Neural cell (in vitro differentiated cells): Measurements from ENCODE around the gene SBK1.

ENCODE experiments used
- EP300 ChIP-seq: fragments of 450-650 bp; conservative IDR thresholded peaks from 2 replicates; pipeline ENCODE4 v1.6.1; 2014; ENCODE audit warnings: antibody characterized with exemption, mild to moderate bottlenecking, moderate library complexity; ENCODE audit not compliant: poor library complexity, severe bottlenecking
- EZH2 ChIP-seq: fragments of 200-600, 300-800 bp; shearing (Covaris generic), sonication (generic); IDR thresholded peaks from 2 replicates; pipeline ENCODE4 v1.6.1; 2014; ENCODE audit warnings: antibody characterized with exemption, low read length, borderline replicate concordance, mild to moderate bottlenecking; ENCODE audit not compliant: insufficient read depth, poor library complexity, severe bottlenecking
- MXI1 ChIP-seq: fragments of 450-650 bp; conservative IDR thresholded peaks from 2 replicates; pipeline ENCODE4 v1.6.1; 2014; ENCODE audit warnings: antibody characterized with exemption, mild to moderate bottlenecking; ENCODE audit not compliant: poor library complexity, severe bottlenecking
- POLR2AphosphoS5 ChIP-seq: IDR thresholded peaks from 2 replicates; pipeline ENCODE4 v1.6.1; 2012
- RAD21 ChIP-seq: fragments of 450-650 bp; conservative IDR thresholded peaks from 2 replicates; pipeline ENCODE4 v1.6.1; 2014; ENCODE audit warnings: antibody characterized with exemption, mild to moderate bottlenecking, moderate library complexity
- SMC3 ChIP-seq: fragments of 450-650 bp; conservative IDR thresholded peaks from 2 replicates; pipeline ENCODE4 v1.6.1; 2014; ENCODE audit warnings: antibody characterized with exemption, mild to moderate bottlenecking, moderate library complexity; ENCODE audit not compliant: poor library complexity
- TAF1 ChIP-seq: IDR thresholded peaks from 2 replicates; pipeline ENCODE4 v1.6.1; 2012; ENCODE audit warnings: low read depth
- TF ChIP-seq, protein P1 (sequence below): fragments of 450-650 bp; IDR thresholded peaks from 2 replicates; pipeline ENCODE4 v1.5.1; 2014; ENCODE audit warnings: antibody characterized with exemption, mild to moderate bottlenecking, moderate library complexity; ENCODE audit not compliant: poor library complexity, severe bottlenecking
- TF ChIP-seq, protein P2 (sequence below): IDR thresholded peaks from 2 replicates; pipeline ENCODE4 v1.6.1; 2012; ENCODE audit warnings: borderline replicate concordance

- TF ChIP-seq, protein P1, sequence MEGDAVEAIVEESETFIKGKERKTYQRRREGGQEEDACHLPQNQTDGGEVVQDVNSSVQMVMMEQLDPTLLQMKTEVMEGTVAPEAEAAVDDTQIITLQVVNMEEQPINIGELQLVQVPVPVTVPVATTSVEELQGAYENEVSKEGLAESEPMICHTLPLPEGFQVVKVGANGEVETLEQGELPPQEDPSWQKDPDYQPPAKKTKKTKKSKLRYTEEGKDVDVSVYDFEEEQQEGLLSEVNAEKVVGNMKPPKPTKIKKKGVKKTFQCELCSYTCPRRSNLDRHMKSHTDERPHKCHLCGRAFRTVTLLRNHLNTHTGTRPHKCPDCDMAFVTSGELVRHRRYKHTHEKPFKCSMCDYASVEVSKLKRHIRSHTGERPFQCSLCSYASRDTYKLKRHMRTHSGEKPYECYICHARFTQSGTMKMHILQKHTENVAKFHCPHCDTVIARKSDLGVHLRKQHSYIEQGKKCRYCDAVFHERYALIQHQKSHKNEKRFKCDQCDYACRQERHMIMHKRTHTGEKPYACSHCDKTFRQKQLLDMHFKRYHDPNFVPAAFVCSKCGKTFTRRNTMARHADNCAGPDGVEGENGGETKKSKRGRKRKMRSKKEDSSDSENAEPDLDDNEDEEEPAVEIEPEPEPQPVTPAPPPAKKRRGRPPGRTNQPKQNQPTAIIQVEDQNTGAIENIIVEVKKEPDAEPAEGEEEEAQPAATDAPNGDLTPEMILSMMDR = no peak
- TF ChIP-seq POLR2AphosphoS5 (no peak), TAF1 (no peak), SMC3 (no peak), EZH2 (no peak), RAD21 (no peak), MXI1 (no peak), EP300 (no peak)
- TF ChIP-seq, protein P2, sequence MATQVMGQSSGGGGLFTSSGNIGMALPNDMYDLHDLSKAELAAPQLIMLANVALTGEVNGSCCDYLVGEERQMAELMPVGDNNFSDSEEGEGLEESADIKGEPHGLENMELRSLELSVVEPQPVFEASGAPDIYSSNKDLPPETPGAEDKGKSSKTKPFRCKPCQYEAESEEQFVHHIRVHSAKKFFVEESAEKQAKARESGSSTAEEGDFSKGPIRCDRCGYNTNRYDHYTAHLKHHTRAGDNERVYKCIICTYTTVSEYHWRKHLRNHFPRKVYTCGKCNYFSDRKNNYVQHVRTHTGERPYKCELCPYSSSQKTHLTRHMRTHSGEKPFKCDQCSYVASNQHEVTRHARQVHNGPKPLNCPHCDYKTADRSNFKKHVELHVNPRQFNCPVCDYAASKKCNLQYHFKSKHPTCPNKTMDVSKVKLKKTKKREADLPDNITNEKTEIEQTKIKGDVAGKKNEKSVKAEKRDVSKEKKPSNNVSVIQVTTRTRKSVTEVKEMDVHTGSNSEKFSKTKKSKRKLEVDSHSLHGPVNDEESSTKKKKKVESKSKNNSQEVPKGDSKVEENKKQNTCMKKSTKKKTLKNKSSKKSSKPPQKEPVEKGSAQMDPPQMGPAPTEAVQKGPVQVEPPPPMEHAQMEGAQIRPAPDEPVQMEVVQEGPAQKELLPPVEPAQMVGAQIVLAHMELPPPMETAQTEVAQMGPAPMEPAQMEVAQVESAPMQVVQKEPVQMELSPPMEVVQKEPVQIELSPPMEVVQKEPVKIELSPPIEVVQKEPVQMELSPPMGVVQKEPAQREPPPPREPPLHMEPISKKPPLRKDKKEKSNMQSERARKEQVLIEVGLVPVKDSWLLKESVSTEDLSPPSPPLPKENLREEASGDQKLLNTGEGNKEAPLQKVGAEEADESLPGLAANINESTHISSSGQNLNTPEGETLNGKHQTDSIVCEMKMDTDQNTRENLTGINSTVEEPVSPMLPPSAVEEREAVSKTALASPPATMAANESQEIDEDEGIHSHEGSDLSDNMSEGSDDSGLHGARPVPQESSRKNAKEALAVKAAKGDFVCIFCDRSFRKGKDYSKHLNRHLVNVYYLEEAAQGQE = no peak
Measured at GRCh38 chr16:28298511-28298878, 6.2 kb downstream of the SBK1 start.
